GM18519 (cell line): Measurements from ENCODE around the gene MPPED2.

Experiments
- ATAC-seq: cut with Tn5 transposase; IDR thresholded peaks from one replicate; pipeline ENCODE4 v1.9.1; 2021; ENCODE audit warnings: mild to moderate bottlenecking, moderate library complexity; ENCODE audit not compliant: unreplicated experiment, low FRiP score

Gene MPPED2

GRCh38 chr11:30586251-30587144 is at the start of gene MPPED2:
Gene MPPED2 (minus strand): TSS chr11:30586353. CDS start chr11:30580373, 5,980 bp downstream.
- peak; percentile 94 for ATAC-seq

- ATAC-seq = no peak
Observed at GRCh38 chr11:30635401-30635989, 49.3 kb upstream of the MPPED2 start.

GRCh38 chr11:30631148-30631547 is 45.0 kb upstream of the MPPED2 start:
- ATAC-seq = no peak

GRCh38 chr11:30619767-30620166 is 33.6 kb upstream of the MPPED2 start:
- ATAC-seq = no peak

GRCh38 chr11:30617762-30618161 is 31.6 kb upstream of the MPPED2 start:
- no peak for ATAC-seq

- no peak for ATAC-seq
Observed at GRCh38 chr11:30610628-30611027, 24.5 kb upstream of the MPPED2 start.

- ATAC-seq = no peak
Observed at GRCh38 chr11:30608534-30608933, 22.4 kb upstream of the MPPED2 start.

- peak; percentile 57 for ATAC-seq
Observed at GRCh38 chr11:30605036-30605605, 19.0 kb upstream of the MPPED2 start.

- ATAC-seq = no peak
Observed at GRCh38 chr11:30603357-30603756, 17.2 kb upstream of the MPPED2 start.

GRCh38 chr11:30596832-30597231 is 10.7 kb upstream of the MPPED2 start:
- ATAC-seq = no peak

GRCh38 chr11:30595934-30596333 is 9.8 kb upstream of the MPPED2 start:
- ATAC-seq = no peak

- ATAC-seq = no peak
Observed at GRCh38 chr11:30594646-30595411, 8.7 kb upstream of the MPPED2 start.

GRCh38 chr11:30587269-30587812 is 1.2 kb upstream of the MPPED2 start:
- no peak for ATAC-seq

GRCh38 chr11:30585892-30586250 is 282 bp downstream of the MPPED2 start:
- ATAC-seq = no peak

GRCh38 chr11:30585125-30585891 is 845 bp downstream of the MPPED2 start:
- no peak for ATAC-seq

- no peak for ATAC-seq
Observed at GRCh38 chr11:30583476-30584280, 2.5 kb downstream of the MPPED2 start.

GRCh38 chr11:30582726-30583125 is 3.4 kb downstream of the MPPED2 start:
- ATAC-seq = no peak

GRCh38 chr11:30581675-30582074 is 4.5 kb downstream of the MPPED2 start:
- ATAC-seq = no peak

- ATAC-seq = no peak
Observed at GRCh38 chr11:30580573-30580972, 5.6 kb downstream of the MPPED2 start.
